ENCODE measurements around the gene DDX18. TPM values are rescaled to one million over a fixed set of nuclear protein-coding genes. Genes with fewer than 3 reads are reported as not detected.

The DDX18 gene
- polyA plus RNA-seq = 54.1 TPM
- long read RNA-seq, donor 1, partial matches to known transcripts = 26 of 30 reads
- long read RNA-seq, donor 1, other reads (novel, unspliced or antisense) = 0 of 30 reads
- long read RNA-seq, donor 2, transcript DDX18-201 (14 exons, 3,796 nt) = major isoform, 18 of 62 reads
- long read RNA-seq, donor 2, partial matches to known transcripts = 43 of 62 reads
- long read RNA-seq, donor 2, other reads (novel, unspliced or antisense) = 0 of 62 reads
- long read RNA-seq, donor 3 = 0 reads
- long read RNA-seq, donor 4, partial matches to known transcripts = 0 of 1 reads
- long read RNA-seq, donor 4, other reads (novel, unspliced or antisense) = 0 of 1 reads
- long read RNA-seq, donor 5, transcript DDX18-201 (14 exons, 3,796 nt) = major isoform, 5 of 28 reads
- long read RNA-seq, donor 5, partial matches to known transcripts = 23 of 28 reads
- long read RNA-seq, donor 5, other reads (novel, unspliced or antisense) = 0 of 28 reads
- long read RNA-seq, donor 6, partial matches to known transcripts = 19 of 22 reads
- long read RNA-seq, donor 6, other reads (novel, unspliced or antisense) = 0 of 22 reads
- long read RNA-seq, donor 7, partial matches to known transcripts = 14 of 17 reads
- long read RNA-seq, donor 7, other reads (novel, unspliced or antisense) = 0 of 17 reads
- long read RNA-seq, donor 8, transcript DDX18-201 (14 exons, 3,796 nt) = major isoform, 6 of 67 reads
- long read RNA-seq, donor 8, partial matches to known transcripts = 61 of 67 reads
- long read RNA-seq, donor 8, other reads (novel, unspliced or antisense) = 0 of 67 reads
- long read RNA-seq, donor 9, partial matches to known transcripts = 45 of 47 reads
- long read RNA-seq, donor 9, other reads (novel, unspliced or antisense) = 0 of 47 reads
- long read RNA-seq, donor 10, transcript DDX18-201 (14 exons, 3,796 nt) = major isoform, 5 of 52 reads
- long read RNA-seq, donor 10, partial matches to known transcripts = 47 of 52 reads
- long read RNA-seq, donor 10, other reads (novel, unspliced or antisense) = 0 of 52 reads
- long read RNA-seq, donor 11, transcript DDX18-201 (14 exons, 3,796 nt) = major isoform, 8 of 66 reads
- long read RNA-seq, donor 11, partial matches to known transcripts = 57 of 66 reads
- long read RNA-seq, donor 11, other reads (novel, unspliced or antisense) = 0 of 66 reads

GRCh38 chr2:117814417-117815264 is at the start of gene DDX18:
Gene DDX18 (plus strand): TSS chr2:117814691. CDS start chr2:117814778, 87 bp downstream.
- peak within 1 kb of the TSS; percentile 88 for H3K27ac ChIP-seq (ENCODE audit: low read length)
- peaks cover 21% of the 10 kb centered on the region for H3K36me3 ChIP-seq (ENCODE audit: control insufficient read depth, insufficient read depth, low read length)
- no peaks in the 10 kb centered on the region for H3K4me1 ChIP-seq (ENCODE audit: control insufficient read depth, insufficient read depth, low read length)
- peak within 1 kb of the TSS; percentile 99 for H3K4me3 ChIP-seq (ENCODE audit: low read length)
- H3K27me3 ChIP-seq (ENCODE audit: control insufficient read depth, insufficient read depth, low read length) = no peaks in the 10 kb centered on the region
- no peaks in the 10 kb centered on the region for H3K9me3 ChIP-seq (ENCODE audit: control insufficient read depth, low read depth, low read length)
- 0% methylated on average over 1 of the region's 57 CpGs for WGBS (ENCODE audit: insufficient coverage, low lambda C conversion rate)
- DNase-seq = peak; percentile 98

- DNase-seq = peak in 1 of 2 donors; percentile 26
- WGBS (ENCODE audit: insufficient coverage, low lambda C conversion rate) = 78% methylated on average over 1 of the region's 1 CpG
- no peaks in the 10 kb centered on the region for H3K27me3 ChIP-seq (ENCODE audit: control insufficient read depth, insufficient read depth, low read length)
- H3K36me3 ChIP-seq (ENCODE audit: control insufficient read depth, insufficient read depth, low read length) = no peaks in the 10 kb centered on the region
- H3K9me3 ChIP-seq (ENCODE audit: control insufficient read depth, low read depth, low read length) = no peaks in the 10 kb centered on the region
- no peak overlapping the region for H3K27ac ChIP-seq (ENCODE audit: low read length)
- H3K4me1 ChIP-seq (ENCODE audit: control insufficient read depth, insufficient read depth, low read length) = no peaks in the 10 kb centered on the region
- no peak overlapping the region for H3K4me3 ChIP-seq (ENCODE audit: low read length)
Measured at GRCh38 chr2:117770730-117771129, 43.8 kb upstream of the DDX18 start.

GRCh38 chr2:117771969-117772630 is 42.4 kb upstream of the DDX18 start:
- no peaks in the 10 kb centered on the region for H3K27me3 ChIP-seq (ENCODE audit: control insufficient read depth, insufficient read depth, low read length)
- no peaks in the 10 kb centered on the region for H3K9me3 ChIP-seq (ENCODE audit: control insufficient read depth, low read depth, low read length)
- DNase-seq = peak in 1 of 2 donors; percentile 14
- H3K27ac ChIP-seq (ENCODE audit: low read length) = no peak overlapping the region
- WGBS (ENCODE audit: insufficient coverage, low lambda C conversion rate) = 0% methylated on average over 1 of the region's 4 CpGs
- H3K4me3 ChIP-seq (ENCODE audit: low read length) = no peak overlapping the region
- H3K36me3 ChIP-seq (ENCODE audit: control insufficient read depth, insufficient read depth, low read length) = no peaks in the 10 kb centered on the region
- no peaks in the 10 kb centered on the region for H3K4me1 ChIP-seq (ENCODE audit: control insufficient read depth, insufficient read depth, low read length)

- WGBS (ENCODE audit: insufficient coverage, low lambda C conversion rate) = 100% methylated on average over 1 of the region's 1 CpG
- H3K4me3 ChIP-seq (ENCODE audit: low read length) = no peak overlapping the region
- H3K27ac ChIP-seq (ENCODE audit: low read length) = no peak overlapping the region
- no peaks in the 10 kb centered on the region for H3K9me3 ChIP-seq (ENCODE audit: control insufficient read depth, low read depth, low read length)
- DNase-seq = no peak
- H3K27me3 ChIP-seq (ENCODE audit: control insufficient read depth, insufficient read depth, low read length) = no peaks in the 10 kb centered on the region
- no peaks in the 10 kb centered on the region for H3K36me3 ChIP-seq (ENCODE audit: control insufficient read depth, insufficient read depth, low read length)
- H3K4me1 ChIP-seq (ENCODE audit: control insufficient read depth, insufficient read depth, low read length) = no peaks in the 10 kb centered on the region
Measured at GRCh38 chr2:117774716-117775115, 39.8 kb upstream of the DDX18 start.

GRCh38 chr2:117775703-117776219 is 38.7 kb upstream of the DDX18 start:
- H3K4me3 ChIP-seq (ENCODE audit: low read length) = no peak overlapping the region
- DNase-seq = no peak
- H3K27ac ChIP-seq (ENCODE audit: low read length) = no peak overlapping the region
- no peaks in the 10 kb centered on the region for H3K27me3 ChIP-seq (ENCODE audit: control insufficient read depth, insufficient read depth, low read length)
- H3K36me3 ChIP-seq (ENCODE audit: control insufficient read depth, insufficient read depth, low read length) = no peaks in the 10 kb centered on the region
- H3K9me3 ChIP-seq (ENCODE audit: control insufficient read depth, low read depth, low read length) = no peaks in the 10 kb centered on the region
- no peaks in the 10 kb centered on the region for H3K4me1 ChIP-seq (ENCODE audit: control insufficient read depth, insufficient read depth, low read length)

GRCh38 chr2:117776888-117777287 is 37.6 kb upstream of the DDX18 start:
- Histone ChIP-seq H3K27ac (ENCODE audit: low read length) (no peak overlapping the region), H3K4me1 (ENCODE audit: control insufficient read depth, insufficient read depth, low read length) (no peaks in the 10 kb centered on the region), H3K9me3 (ENCODE audit: control insufficient read depth, low read depth, low read length) (no peaks in the 10 kb centered on the region), H3K4me3 (ENCODE audit: low read length) (no peak overlapping the region), H3K36me3 (ENCODE audit: control insufficient read depth, insufficient read depth, low read length) (no peaks in the 10 kb centered on the region), H3K27me3 (ENCODE audit: control insufficient read depth, insufficient read depth, low read length) (no peaks in the 10 kb centered on the region)
- DNase-seq = no peak
- WGBS (ENCODE audit: insufficient coverage, low lambda C conversion rate) = 100% methylated on average over 1 of the region's 8 CpGs

- H3K4me1 ChIP-seq (ENCODE audit: control insufficient read depth, insufficient read depth, low read length) = no peaks in the 10 kb centered on the region
- H3K4me3 ChIP-seq (ENCODE audit: low read length) = no peak overlapping the region
- H3K27ac ChIP-seq (ENCODE audit: low read length) = no peak overlapping the region
- peak in 1 of 2 donors; percentile 21 for DNase-seq
- H3K27me3 ChIP-seq (ENCODE audit: control insufficient read depth, insufficient read depth, low read length) = no peaks in the 10 kb centered on the region
- no peaks in the 10 kb centered on the region for H3K9me3 ChIP-seq (ENCODE audit: control insufficient read depth, low read depth, low read length)
- H3K36me3 ChIP-seq (ENCODE audit: control insufficient read depth, insufficient read depth, low read length) = no peaks in the 10 kb centered on the region
Measured at GRCh38 chr2:117785740-117786139, 28.8 kb upstream of the DDX18 start.

- Histone ChIP-seq H3K36me3 (ENCODE audit: control insufficient read depth, insufficient read depth, low read length) (no peaks in the 10 kb centered on the region), H3K9me3 (ENCODE audit: control insufficient read depth, low read depth, low read length) (no peaks in the 10 kb centered on the region), H3K4me3 (ENCODE audit: low read length) (no peak overlapping the region), H3K27me3 (ENCODE audit: control insufficient read depth, insufficient read depth, low read length) (no peaks in the 10 kb centered on the region), H3K27ac (ENCODE audit: low read length) (no peak overlapping the region), H3K4me1 (ENCODE audit: control insufficient read depth, insufficient read depth, low read length) (no peaks in the 10 kb centered on the region)
- no peak for DNase-seq
Measured at GRCh38 chr2:117786520-117786919, 28.0 kb upstream of the DDX18 start.

GRCh38 chr2:117789505-117789904 is 25.0 kb upstream of the DDX18 start:
- H3K4me3 ChIP-seq (ENCODE audit: low read length) = no peak overlapping the region
- DNase-seq = no peak
- no peaks in the 10 kb centered on the region for H3K27me3 ChIP-seq (ENCODE audit: control insufficient read depth, insufficient read depth, low read length)
- H3K27ac ChIP-seq (ENCODE audit: low read length) = no peak overlapping the region
- H3K9me3 ChIP-seq (ENCODE audit: control insufficient read depth, low read depth, low read length) = no peaks in the 10 kb centered on the region
- H3K36me3 ChIP-seq (ENCODE audit: control insufficient read depth, insufficient read depth, low read length) = no peaks in the 10 kb centered on the region
- H3K4me1 ChIP-seq (ENCODE audit: control insufficient read depth, insufficient read depth, low read length) = no peaks in the 10 kb centered on the region
